Measurements from ENCODE around the gene KSR1. TPM values are rescaled to one million over a fixed set of nuclear protein-coding genes. Genes with fewer than 3 reads are reported as not detected.

Gene KSR1
- total and polyA plus RNA-seq, 12 donors, result 16.0 to 50.4 (median 38.5) TPM

DNA sequence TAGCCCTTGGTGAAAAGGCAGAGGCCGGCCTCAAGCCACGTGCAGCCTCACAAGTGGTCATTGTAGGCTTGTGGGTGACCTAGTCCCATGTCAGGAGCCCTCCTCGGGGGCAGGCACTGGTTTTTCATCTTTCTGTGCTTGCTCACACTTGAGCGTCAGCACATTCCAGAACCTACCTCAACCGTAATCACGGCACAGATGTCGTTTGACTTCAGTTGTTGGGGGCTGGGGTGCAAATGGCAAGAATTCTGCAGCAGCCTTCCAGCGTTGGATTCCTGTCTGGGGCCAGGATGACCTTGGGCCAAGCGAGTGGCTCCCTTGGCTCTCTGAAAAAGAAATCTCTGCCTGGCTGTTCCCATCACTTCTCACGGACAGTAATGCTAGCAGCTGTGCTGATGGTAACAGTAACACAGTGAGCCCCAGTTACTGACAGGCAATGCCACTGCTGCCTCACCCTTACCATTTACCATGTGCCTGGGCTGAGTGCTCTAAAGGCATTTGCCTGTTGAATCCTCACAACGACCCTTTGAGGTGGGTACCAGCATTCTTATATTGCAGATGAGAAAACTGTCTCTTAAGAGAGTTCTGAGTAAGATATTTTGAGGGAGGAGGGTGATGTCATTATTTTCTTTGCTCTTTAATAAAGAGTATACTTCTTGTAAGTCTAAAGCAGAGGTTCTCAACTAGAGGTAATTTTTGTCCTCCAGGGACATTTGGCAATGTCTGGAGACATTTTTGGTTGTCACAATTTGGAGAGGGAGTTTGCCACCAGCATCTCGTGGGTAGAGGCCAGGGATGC, 46.5 kb downstream of the KSR1 start:
- Histone ChIP-seq H3K9me3 (replicated peaks in 1 of 3) (no peaks in the 10 kb centered on the region), H3K4me1 (replicated peaks in 1 of 2) (peaks cover 0 to 12% of the 10 kb centered on the region in 2 donors), H3K36me3 (replicated peaks in 1 of 2) (no peaks in the 10 kb centered on the region), H3K27me3 (no peaks in the 10 kb centered on the region), H3K27ac (peak overlapping the region in 3 of 5 donors; percentile 46 to 66 (median 64)), H3K4me3 (no peak overlapping the region)
- WGBS, 4 donors, result 36 to 52% (median 43%) methylated on average over 11 to 12 of the region's 12 CpGs
- no peak for TF ChIP-seq POLR2A (IDR thresholded peaks at IDR 0.05)
- TF ChIP-seq, protein P1, sequence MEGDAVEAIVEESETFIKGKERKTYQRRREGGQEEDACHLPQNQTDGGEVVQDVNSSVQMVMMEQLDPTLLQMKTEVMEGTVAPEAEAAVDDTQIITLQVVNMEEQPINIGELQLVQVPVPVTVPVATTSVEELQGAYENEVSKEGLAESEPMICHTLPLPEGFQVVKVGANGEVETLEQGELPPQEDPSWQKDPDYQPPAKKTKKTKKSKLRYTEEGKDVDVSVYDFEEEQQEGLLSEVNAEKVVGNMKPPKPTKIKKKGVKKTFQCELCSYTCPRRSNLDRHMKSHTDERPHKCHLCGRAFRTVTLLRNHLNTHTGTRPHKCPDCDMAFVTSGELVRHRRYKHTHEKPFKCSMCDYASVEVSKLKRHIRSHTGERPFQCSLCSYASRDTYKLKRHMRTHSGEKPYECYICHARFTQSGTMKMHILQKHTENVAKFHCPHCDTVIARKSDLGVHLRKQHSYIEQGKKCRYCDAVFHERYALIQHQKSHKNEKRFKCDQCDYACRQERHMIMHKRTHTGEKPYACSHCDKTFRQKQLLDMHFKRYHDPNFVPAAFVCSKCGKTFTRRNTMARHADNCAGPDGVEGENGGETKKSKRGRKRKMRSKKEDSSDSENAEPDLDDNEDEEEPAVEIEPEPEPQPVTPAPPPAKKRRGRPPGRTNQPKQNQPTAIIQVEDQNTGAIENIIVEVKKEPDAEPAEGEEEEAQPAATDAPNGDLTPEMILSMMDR (IDR thresholded peaks at IDR 0.05), result no peak
- peak; percentile 36 to 82 (median 74) for DNase-seq
- intact Hi-C loops (cut with DNase I), result no loop called here

DNA sequence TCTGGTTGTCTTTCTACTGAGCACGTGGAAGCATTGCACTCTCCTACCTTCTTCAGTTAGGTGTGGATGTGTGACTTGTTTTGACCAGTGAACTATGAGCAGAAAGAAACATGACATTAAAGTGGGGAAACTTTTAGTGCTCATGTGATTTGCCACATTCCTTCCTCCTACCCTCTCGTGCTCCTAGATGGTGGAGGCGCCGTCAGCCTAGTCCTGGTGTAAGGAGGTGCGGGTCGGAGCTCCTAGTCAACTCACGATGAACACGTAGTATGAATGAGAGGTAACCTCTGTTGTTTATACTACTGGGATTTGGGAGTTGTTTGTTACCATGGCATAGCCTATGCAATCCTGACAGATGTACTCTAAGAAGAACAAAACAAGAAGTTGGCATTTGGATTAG, 47.4 kb downstream of the KSR1 start:
- TF ChIP-seq POLR2A (IDR thresholded peaks at IDR 0.05), result no peak
- TF ChIP-seq, protein P1 (IDR thresholded peaks at IDR 0.05), result no peak
- no peaks in the 10 kb centered on the region for H3K27me3 ChIP-seq
- peaks cover 0 to 12% of the 10 kb centered on the region in 2 donors for H3K4me1 ChIP-seq (replicated peaks in 1 of 2)
- DNase-seq, result no peak
- whole genome bisulfite sequencing, 4 donors, result 93 to 96% (median 95%) methylated on average over 8 of the region's 8 CpGs
- H3K4me3 ChIP-seq, result no peak overlapping the region
- H3K27ac ChIP-seq, result peak overlapping the region in 1 of 5 donors; percentile 64
- H3K36me3 ChIP-seq (replicated peaks in 1 of 2), result no peaks in the 10 kb centered on the region
- intact Hi-C loops (cut with DNase I), result no loop called here
- no peaks in the 10 kb centered on the region for H3K9me3 ChIP-seq (replicated peaks in 1 of 3)

DNA sequence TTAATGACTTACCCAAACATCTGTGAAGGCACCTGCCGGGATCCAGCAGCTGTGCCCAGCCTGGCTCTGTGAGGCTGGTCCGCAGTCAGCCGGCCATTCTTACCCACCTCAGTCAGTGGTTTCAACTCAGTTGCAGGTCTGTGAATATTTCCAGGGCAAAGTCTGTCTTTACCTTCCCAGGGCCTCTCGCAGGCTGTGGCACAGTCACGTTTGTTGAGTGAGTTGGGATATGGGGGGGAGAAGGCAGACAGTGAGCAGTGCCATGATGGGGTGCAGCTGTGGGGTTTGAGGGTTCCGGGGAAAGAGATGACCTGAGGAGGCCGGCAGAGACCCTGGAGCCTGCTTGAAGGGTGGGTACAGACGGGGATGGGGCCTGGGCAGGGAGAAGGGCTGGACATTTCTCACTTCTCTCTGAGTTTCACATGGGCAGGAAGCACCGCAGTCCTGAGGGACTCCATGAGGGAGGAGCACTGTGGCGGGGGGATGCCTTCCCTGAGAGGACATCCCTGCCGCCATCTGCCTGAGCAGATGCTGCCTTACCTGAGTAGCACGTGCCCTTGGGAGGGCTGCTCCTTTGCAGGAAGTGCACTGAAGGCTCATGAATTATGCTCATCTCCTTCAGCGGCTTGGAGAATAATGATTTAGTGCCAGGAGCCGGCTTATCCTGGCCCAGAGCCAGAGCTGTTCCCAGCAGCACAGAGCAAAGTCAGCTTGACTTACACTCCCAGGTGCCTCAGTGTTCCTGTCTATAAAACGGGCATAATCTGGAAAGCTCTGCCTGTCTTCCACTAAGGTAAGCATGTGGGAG, 48.1 kb downstream of the KSR1 start:
- no peak overlapping the region for H3K27ac ChIP-seq
- intact Hi-C loops (cut with DNase I), result no loop called here
- DNase-seq, result peak in 3 of 7 donors; percentile 22 to 61 (median 31)
- peaks cover 0 to 12% of the 10 kb centered on the region in 2 donors for H3K4me1 ChIP-seq (replicated peaks in 1 of 2)
- no peak overlapping the region for H3K4me3 ChIP-seq
- H3K27me3 ChIP-seq, result no peaks in the 10 kb centered on the region
- H3K36me3 ChIP-seq (replicated peaks in 1 of 2), result no peaks in the 10 kb centered on the region
- WGBS, 4 donors, result 68 to 77% (median 72%) methylated on average over 11 to 15 of the region's 15 CpGs
- no peaks in the 10 kb centered on the region for H3K9me3 ChIP-seq (replicated peaks in 1 of 3)
- TF ChIP-seq, protein P1 (IDR thresholded peaks at IDR 0.05), result no peak
- no peak for TF ChIP-seq POLR2A (IDR thresholded peaks at IDR 0.05)
